Measurements from ENCODE around the gene ZNF43. TPM values are rescaled to one million over a fixed set of nuclear protein-coding genes. Genes with fewer than 3 reads are reported as not detected.

The ZNF43 gene
- total and polyA plus RNA-seq, 2 of the 13 experiments (the other 11 are each of a cell fraction or from before 2014, with no cell fraction given): 2.9 to 8.5 TPM

GRCh38 chr19:21767065-21767800 is 68.7 kb downstream of the ZNF43 start, which contains the start of gene ZNF100 (continued):
- no peak for TF ChIP-seq ZBTB34 (CRISPR knock-in tag; IDR thresholded peaks at IDR 0.05)
- no peak for TF ChIP-seq PCBP1 (IDR thresholded peaks at IDR 0.05; ENCODE audit: borderline replicate concordance, low read depth, low read length)
- TF ChIP-seq MXI1 (IDR thresholded peaks at IDR 0.05; ENCODE audit: borderline replicate concordance, low read depth, low read length): peak; percentile 43; the same call in 1 of the 3 replicates
- no peak for TF ChIP-seq ZNF510 (CRISPR knock-in tag; IDR thresholded peaks at IDR 0.05; ENCODE audit: low read depth)
- TF ChIP-seq, protein P1, sequence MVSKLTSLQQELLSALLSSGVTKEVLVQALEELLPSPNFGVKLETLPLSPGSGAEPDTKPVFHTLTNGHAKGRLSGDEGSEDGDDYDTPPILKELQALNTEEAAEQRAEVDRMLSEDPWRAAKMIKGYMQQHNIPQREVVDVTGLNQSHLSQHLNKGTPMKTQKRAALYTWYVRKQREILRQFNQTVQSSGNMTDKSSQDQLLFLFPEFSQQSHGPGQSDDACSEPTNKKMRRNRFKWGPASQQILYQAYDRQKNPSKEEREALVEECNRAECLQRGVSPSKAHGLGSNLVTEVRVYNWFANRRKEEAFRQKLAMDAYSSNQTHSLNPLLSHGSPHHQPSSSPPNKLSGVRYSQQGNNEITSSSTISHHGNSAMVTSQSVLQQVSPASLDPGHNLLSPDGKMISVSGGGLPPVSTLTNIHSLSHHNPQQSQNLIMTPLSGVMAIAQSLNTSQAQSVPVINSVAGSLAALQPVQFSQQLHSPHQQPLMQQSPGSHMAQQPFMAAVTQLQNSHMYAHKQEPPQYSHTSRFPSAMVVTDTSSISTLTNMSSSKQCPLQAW (CRISPR knock-in tag; IDR thresholded peaks at IDR 0.05): no peak
- no peak for TF ChIP-seq ZBTB1 (CRISPR knock-in tag; IDR thresholded peaks at IDR 0.05; ENCODE audit: borderline replicate concordance)
- TF ChIP-seq SRSF1 (optimal IDR thresholded peaks at IDR 0.05; ENCODE audit: low read depth, low read length): no peak
- no peak for TF ChIP-seq ZMAT5 (CRISPR knock-in tag; IDR thresholded peaks at IDR 0.05; ENCODE audit: borderline replicate concordance, low read depth)
- no peak for TF ChIP-seq MIER2 (CRISPR knock-in tag; IDR thresholded peaks at IDR 0.05)
- peak; percentile 56 for TF ChIP-seq RBFOX2 (IDR thresholded peaks at IDR 0.05; ENCODE audit: low read depth, low read length)
- TF ChIP-seq ARNT (IDR thresholded peaks at IDR 0.05): no peak
- TF ChIP-seq ZNF720 (CRISPR knock-in tag; IDR thresholded peaks at IDR 0.05): no peak
- no peak for TF ChIP-seq NFAT5 (CRISPR knock-in tag; IDR thresholded peaks at IDR 0.05)
- 0 out of 2 replicates have a peak, but pooled peaks have one; percentile 41 for TF ChIP-seq RNF2 (conservative IDR thresholded peaks at IDR 0.05; ENCODE audit: low read depth)
- TF ChIP-seq, protein P2, sequence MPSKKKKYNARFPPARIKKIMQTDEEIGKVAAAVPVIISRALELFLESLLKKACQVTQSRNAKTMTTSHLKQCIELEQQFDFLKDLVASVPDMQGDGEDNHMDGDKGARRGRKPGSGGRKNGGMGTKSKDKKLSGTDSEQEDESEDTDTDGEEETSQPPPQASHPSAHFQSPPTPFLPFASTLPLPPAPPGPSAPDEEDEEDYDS (CRISPR knock-in tag; IDR thresholded peaks at IDR 0.05): peak; percentile 18; the same call in 1 of the 2 replicates
- no peak for TF ChIP-seq ZBTB7A (CRISPR knock-in tag; IDR thresholded peaks at IDR 0.05)
- TF ChIP-seq RBM22 (optimal IDR thresholded peaks at IDR 0.05; ENCODE audit: low read length): no peak
- no peak for TF ChIP-seq KLF11 (CRISPR knock-in tag; IDR thresholded peaks at IDR 0.05)
- TF ChIP-seq, protein P3, sequence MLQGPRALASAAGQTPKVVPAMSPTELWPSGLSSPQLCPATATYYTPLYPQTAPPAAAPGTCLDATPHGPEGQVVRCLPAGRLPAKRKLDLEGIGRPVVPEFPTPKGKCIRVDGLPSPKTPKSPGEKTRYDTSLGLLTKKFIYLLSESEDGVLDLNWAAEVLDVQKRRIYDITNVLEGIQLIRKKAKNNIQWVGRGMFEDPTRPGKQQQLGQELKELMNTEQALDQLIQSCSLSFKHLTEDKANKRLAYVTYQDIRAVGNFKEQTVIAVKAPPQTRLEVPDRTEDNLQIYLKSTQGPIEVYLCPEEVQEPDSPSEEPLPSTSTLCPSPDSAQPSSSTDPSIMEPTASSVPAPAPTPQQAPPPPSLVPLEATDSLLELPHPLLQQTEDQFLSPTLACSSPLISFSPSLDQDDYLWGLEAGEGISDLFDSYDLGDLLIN (CRISPR knock-in tag; IDR thresholded peaks at IDR 0.05; ENCODE audit: borderline replicate concordance): no peak
